Measurements from ENCODE around the gene FCSK. TPM values are rescaled to one million over a fixed set of nuclear protein-coding genes. Genes with fewer than 3 reads are reported as not detected.

Gene FCSK
- total RNA-seq, 4 donors from 2014 or later: 20.3 to 40.2 (median 24.5) TPM

GRCh38 chr16:70453117-70453891 lies 1.1 kb upstream of the FCSK start:
- TF ChIP-seq CTCF (IDR thresholded peaks at IDR 0.05) (no peak), POLR2A (IDR thresholded peaks at IDR 0.05) (no peak)
- Histone ChIP-seq H3K4me3 (replicated peaks in 1 of 3) (peak overlapping the region in 1 of 3 donors; percentile 94), H3K36me3 (no peaks in the 10 kb centered on the region), H3K9me3 (no peaks in the 10 kb centered on the region), H3K27ac (peak overlapping the region in 1 of 3 donors; percentile 96), H3K4me1 (peaks cover 0 to 8% of the 10 kb centered on the region in 2 donors), H3K27me3 (no peaks in the 10 kb centered on the region)
- DNase-seq: no peak
- WGBS, 2 donors: 93 to 98% methylated on average over 11 of the region's 11 CpGs
- intact Hi-C loops (cut with DNase I): loop anchor here (5.0 kb wide), 1 partner anchor 71 kb away; no protein-coding TSS in a partner anchor

DNA sequence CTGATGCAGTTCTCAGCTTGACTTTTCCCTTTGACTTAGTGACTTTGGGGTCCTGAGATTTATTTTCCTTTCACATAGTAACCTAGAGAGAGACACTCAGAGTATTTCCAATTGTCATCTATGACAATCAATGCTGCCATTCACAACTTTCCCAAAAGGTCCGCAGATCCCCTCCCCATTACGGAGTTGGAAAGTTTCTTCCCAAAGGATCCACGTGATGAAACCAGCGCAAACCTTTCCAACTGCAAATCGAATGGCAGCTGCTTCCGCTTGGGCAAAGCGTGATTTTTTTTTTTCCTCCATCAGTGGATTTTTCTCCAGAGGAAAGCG lies 538 bp upstream of the FCSK start:
- peak overlapping the region; percentile 67 to 100 (median 96) for H3K27ac ChIP-seq
- H3K36me3 ChIP-seq: no peaks in the 10 kb centered on the region
- peaks cover 0 to 8% of the 10 kb centered on the region in 2 donors for H3K4me1 ChIP-seq
- no peak for TF ChIP-seq POLR2A (IDR thresholded peaks at IDR 0.05)
- TF ChIP-seq CTCF (IDR thresholded peaks at IDR 0.05): no peak
- peak overlapping the region in 2 of 3 donors; percentile 74 to 94 for H3K4me3 ChIP-seq (replicated peaks in 1 of 3)
- no peaks in the 10 kb centered on the region for H3K27me3 ChIP-seq
- 0% methylated on average over 8 of the region's 8 CpGs for WGBS, 2 donors
- DNase-seq: peak in 1 of 2 donors; percentile 23
- H3K9me3 ChIP-seq: no peaks in the 10 kb centered on the region
- intact Hi-C loops (cut with DNase I): loop anchor here (5.0 kb wide), 1 partner anchor 72 kb away; no protein-coding TSS in a partner anchor

DNA sequence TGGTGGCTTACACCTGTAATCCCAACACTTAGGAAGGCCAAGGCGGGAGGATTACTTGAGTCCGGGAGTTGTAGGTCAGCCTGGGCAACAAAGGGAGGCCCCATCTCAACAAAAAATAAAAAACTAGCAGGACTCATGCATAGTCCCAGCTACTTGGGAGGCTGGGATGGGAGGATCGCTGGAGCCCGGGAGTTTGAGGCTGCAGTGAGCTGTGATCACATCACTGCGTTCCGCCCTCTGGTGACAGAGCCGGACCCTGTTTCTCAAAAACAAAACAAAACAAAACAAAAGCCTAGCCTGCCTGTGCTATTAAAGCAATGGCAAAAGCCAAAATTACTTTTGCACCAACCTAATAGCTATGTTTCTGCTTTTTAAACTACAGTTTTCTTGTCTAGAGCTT lies 1.5 kb downstream of the FCSK start:
- TF ChIP-seq CTCF (IDR thresholded peaks at IDR 0.05) (no peak), POLR2A (IDR thresholded peaks at IDR 0.05) (no peak)
- Histone ChIP-seq H3K27me3 (no peaks in the 10 kb centered on the region), H3K27ac (no peak overlapping the region), H3K4me1 (peaks cover 0 to 8% of the 10 kb centered on the region in 2 donors), H3K9me3 (no peaks in the 10 kb centered on the region), H3K4me3 (replicated peaks in 1 of 3) (no peak overlapping the region), H3K36me3 (no peaks in the 10 kb centered on the region)
- no peak for DNase-seq
- intact Hi-C loops (cut with DNase I): no loop called here
- 83 to 88% methylated on average over 7 of the region's 7 CpGs for WGBS, 2 donors

GRCh38 chr16:70457446-70458166 lies 3.2 kb downstream of the FCSK start:
- intact Hi-C loops (cut with DNase I): no loop called here
- peaks cover 0 to 8% of the 10 kb centered on the region in 2 donors for H3K4me1 ChIP-seq

More at GRCh38 chr16:70457446-70458166, 3.2 kb downstream of the FCSK start:
- TF ChIP-seq CTCF (IDR thresholded peaks at IDR 0.05): no peak
- no peak for TF ChIP-seq POLR2A (IDR thresholded peaks at IDR 0.05)
- no peak overlapping the region for H3K27ac ChIP-seq
- no peaks in the 10 kb centered on the region for H3K36me3 ChIP-seq
- H3K9me3 ChIP-seq: no peaks in the 10 kb centered on the region
- H3K4me3 ChIP-seq (replicated peaks in 1 of 3): no peak overlapping the region
- H3K27me3 ChIP-seq: no peaks in the 10 kb centered on the region
- DNase-seq: no peak
- WGBS, 2 donors: 95 to 96% methylated on average over 5 of the region's 5 CpGs
